T-helper 1 cell treated with Interleukin-12 subunit alpha and Interleukin-12 subunit beta and Interleukin-4 antibody, amounts not matched to agents 30 ng/mL and 1 ng/mL, for 36 hours (primary cell): ENCODE results near the gene PIK3R3. TPM values are rescaled to one million over a fixed set of nuclear protein-coding genes. Genes with fewer than 3 reads are reported as not detected.

Experiments
- intact Hi-C: fragments of 100-400 bp; cut with micrococcal nuclease; formaldehyde crosslinking; loops from one replicate; pipeline ENCODE4 v1.15.1; 2024
- total RNA-seq: library from RNA; stranded (reverse); gene quantifications from 2 replicates; pipeline ENCODE4 v1.2.3, GENCODE V29; 2022

The PIK3R3 gene
- total RNA-seq, 1 donor from 2014 or later = 2.6 TPM

DNA sequence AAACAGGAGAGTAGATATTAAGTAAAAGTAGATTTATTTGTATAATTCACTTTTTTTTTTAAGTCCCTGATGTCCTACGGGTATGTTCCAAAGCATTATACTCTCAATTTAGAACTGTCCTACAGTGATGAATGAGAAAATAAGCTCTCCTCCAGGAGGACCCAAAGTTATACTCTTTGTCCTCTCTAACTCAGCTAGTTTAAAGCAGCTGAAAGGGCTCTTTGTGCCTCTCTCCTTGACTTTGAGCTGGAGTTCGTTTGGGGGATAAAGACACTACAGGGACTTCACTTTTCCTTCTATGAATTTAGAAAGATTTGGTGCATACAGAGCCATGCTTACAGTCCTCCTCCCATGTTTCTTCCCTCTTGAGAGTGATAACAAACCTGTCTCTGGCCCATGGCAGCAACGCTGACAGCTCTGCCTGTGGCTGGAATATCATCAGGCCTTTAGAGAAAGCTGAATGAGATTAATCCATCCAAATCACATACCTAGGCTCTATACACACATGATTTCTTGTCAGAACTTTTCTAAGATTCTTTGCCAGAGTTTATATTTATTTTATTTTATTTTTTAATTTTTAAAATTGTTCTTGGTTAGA lies 134.3 kb downstream of the PIK3R3 start:
- intact Hi-C loops = no loop called here

DNA sequence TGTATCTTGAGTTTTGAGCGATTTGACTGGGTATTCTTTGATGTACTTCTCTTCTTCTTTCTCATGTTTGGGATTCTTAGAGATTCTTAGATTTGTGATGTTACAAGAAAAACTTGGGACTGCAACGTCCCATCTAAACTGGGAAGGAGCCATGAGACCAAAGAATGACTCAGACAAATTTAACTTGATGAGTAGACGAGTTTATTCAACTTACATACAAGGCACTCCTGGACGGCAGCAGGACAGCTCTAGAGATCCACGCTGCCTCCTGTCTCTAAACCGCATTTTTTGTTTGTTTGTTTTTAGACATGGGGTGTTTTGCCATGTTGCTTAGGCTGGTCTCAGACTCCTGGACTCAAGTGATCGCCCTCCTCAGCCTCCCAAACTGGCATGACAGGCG lies 137.1 kb downstream of the PIK3R3 start:
- intact Hi-C loops = no loop called here

DNA sequence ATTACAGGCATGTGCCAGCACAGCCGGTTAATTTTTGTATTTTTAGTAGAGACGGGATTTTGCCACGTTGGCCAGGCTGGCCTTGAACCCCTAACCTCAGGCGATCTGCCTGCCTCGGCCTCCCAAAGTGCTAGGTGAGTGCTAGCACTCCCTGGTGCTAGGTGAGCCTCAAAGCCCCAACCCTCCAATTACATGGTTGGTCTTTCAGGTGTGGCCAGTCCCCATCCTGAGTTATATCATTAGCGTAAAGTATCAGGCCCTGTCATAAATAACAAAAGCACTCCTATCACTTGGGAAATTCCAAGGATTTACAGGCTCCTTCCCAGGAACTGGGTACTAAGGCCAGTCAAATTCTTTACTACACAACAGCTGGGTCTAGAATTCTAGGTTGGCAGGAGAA lies 138.0 kb downstream of the PIK3R3 start:
- intact Hi-C loops = no loop called here

Other genes with a start within 250 kb of the PIK3R3 start
- gene TSPAN1, start 42.5 kb upstream of the PIK3R3 start, total RNA-seq = 0.17 TPM in 1 of 2 replicates, not detected in the other
- not detected in 2 replicates for gene P3R3URF, start 43.9 kb upstream of the PIK3R3 start, total RNA-seq
- gene POMGNT1, start 65.8 kb upstream of the PIK3R3 start, total RNA-seq = 45.3 and 51.2 TPM in 2 replicates
- gene LURAP1, start 70.7 kb upstream of the PIK3R3 start, total RNA-seq = 0.29 TPM in 2 replicates
- gene RAD54L, start 115.1 kb upstream of the PIK3R3 start, total RNA-seq = 30.9 and 33.3 TPM in 2 replicates
- gene LRRC41, start 171.0 kb upstream of the PIK3R3 start, total RNA-seq = 53.7 and 56.7 TPM in 2 replicates
- 238 and 261 TPM in 2 replicates for gene UQCRH, start 171.1 kb upstream of the PIK3R3 start, total RNA-seq
- 28.7 and 29.5 TPM in 2 replicates for gene NSUN4, start 208.2 kb upstream of the PIK3R3 start, total RNA-seq